GM12878 (cell line): ENCODE measurements around the gene TMEM128. TPM values are rescaled to one million over a fixed set of nuclear protein-coding genes. Genes with fewer than 3 reads are reported as not detected.

Source experiments
- ATAC-seq: fragments of 200-7000 bp; cut with Tn5 transposase; 3 replicates; pipeline ENCODE4 v1.9.1; 2020; ENCODE audit warnings: mild to moderate bottlenecking, moderate library complexity
- BruUV-seq: library from RNA; stranded (reverse); fragments of 400-500 nt; replicated peaks from 2 replicates; lab custom pipeline; 2021; lab: Mats Ljungman, UMichigan
- CTCF ChIA-PET: fragments of 300-600 bp; sonication (Branson Sonifier 250); formaldehyde crosslinking; extraction: SDS; loops from one replicate; lab custom pipeline; 2021; ENCODE audit warnings: inconsistent platforms; lab: Yijun Ruan, JAX
- POLR2A ChIA-PET: fragments of 350-600 bp; formaldehyde crosslinking; extraction: SDS; loops from one replicate; lab custom pipeline; 2021; ENCODE audit warnings: inconsistent platforms; lab: Charles Lee
- RAD21 ChIA-PET: fragments of 300-600 bp; sonication (Branson Sonifier 250); formaldehyde crosslinking; loops from one replicate; lab custom pipeline; 2023; ENCODE audit warnings: antibody characterized with exemption; ENCODE audit not compliant: unreplicated experiment; lab: Charles Lee
- SMC1A ChIA-PET: fragments of 300-600 bp; sonication (Branson Sonifier 250); formaldehyde crosslinking; loops from one replicate; lab custom pipeline; 2023; ENCODE audit not compliant: unreplicated experiment, uncharacterized antibody; lab: Charles Lee
- DNase-seq: peaks from one replicate; pipeline ENCODE4 v3.0.0-alpha.2; 2011; ENCODE audit warnings: low read depth, low spot score
- FAIRE-seq: peaks from 3 replicates; lab custom pipeline; 2011; peaks lifted over from hg19 to GRCh38; lab: Jason Lieb, UNC
- H2AFZ ChIP-seq: 2 replicates; pipeline ENCODE4 v1.6.0; 2011; ENCODE audit warnings: low read depth, low read length, control low read depth; ENCODE audit not compliant: control insufficient read depth
- H3K27ac ChIP-seq: 2 replicates; pipeline ENCODE4 v1.5.1; 2011; ENCODE audit warnings: control low read depth; ENCODE audit not compliant: control insufficient read depth, insufficient read depth
- H3K27me3 ChIP-seq, 2 experiments: replicated peaks in 1 of 2; 2 replicates each; pipeline versions ENCODE4 v1.6.0 to v1.6.1; 2011; ENCODE audit warnings: low read length in 1 of 2; ENCODE audit not compliant: control insufficient read depth in 2 of 2, insufficient read depth in 2 of 2
- H3K36me3 ChIP-seq, 2 experiments: 2 replicates each; pipeline ENCODE4 v1.5.1; 2011; ENCODE audit warnings: low read length in 1 of 2; ENCODE audit not compliant: control insufficient read depth in 2 of 2, insufficient read depth in 2 of 2
- H3K4me1 ChIP-seq: 2 replicates; pipeline ENCODE4 v1.6.1; 2011; ENCODE audit warnings: mild to moderate bottlenecking, low read length, moderate library complexity, mixed read lengths; ENCODE audit not compliant: control insufficient read depth, insufficient read depth
- H3K4me2 ChIP-seq: 2 replicates; pipeline ENCODE4 v1.6.0; 2011; ENCODE audit warnings: control low read depth; ENCODE audit not compliant: control insufficient read depth, insufficient read depth
- H3K4me3 ChIP-seq: fragments of 200-600 bp; sonication (generic); 2 replicates; pipeline ENCODE4 v1.5.1; 2016
- H3K79me2 ChIP-seq: 2 replicates; pipeline ENCODE4 v1.6.0; 2011; ENCODE audit warnings: low read length; ENCODE audit not compliant: control insufficient read depth, insufficient read depth
- H3K9ac ChIP-seq: 2 replicates; pipeline ENCODE4 v1.8.0; 2011; ENCODE audit warnings: low read length, control low read depth, mixed read lengths; ENCODE audit not compliant: control insufficient read depth, insufficient read depth
- H3K9me3 ChIP-seq: replicated peaks from 3 replicates; pipeline ENCODE4 v1.5.1; 2011; ENCODE audit warnings: mild to moderate bottlenecking, low read length; ENCODE audit not compliant: control insufficient read depth, insufficient read depth
- H4K20me1 ChIP-seq: 2 replicates; pipeline ENCODE4 v1.6.0; 2011; ENCODE audit not compliant: control insufficient read depth, insufficient read depth
- BCL11A ChIP-seq: IDR thresholded peaks from 2 replicates; pipeline ENCODE4 v1.6.1; 2011; ENCODE audit warnings: low read depth, low read length
- BRCA1 ChIP-seq: IDR thresholded peaks from 2 replicates; pipeline ENCODE4 v1.6.1; 2011; ENCODE audit warnings: low read depth, low read length, improper control_type of control experiment
- CREM ChIP-seq: IDR thresholded peaks from 2 replicates; pipeline ENCODE4 v1.6.1; 2014; ENCODE audit warnings: antibody characterized with exemption, low read depth
- EED ChIP-seq: sonication (generic); IDR thresholded peaks from 2 replicates; pipeline ENCODE4 v1.6.1; 2016; ENCODE audit warnings: antibody characterized with exemption, low read depth
- MEF2B ChIP-seq: fragments of 450-650 bp; IDR thresholded peaks from 2 replicates; pipeline ENCODE4 v1.6.1; 2018; ENCODE audit warnings: mild to moderate bottlenecking, moderate library complexity; ENCODE audit not compliant: partially characterized antibody, poor library complexity, severe bottlenecking
- NFXL1 ChIP-seq: fragments of 450-650 bp; IDR thresholded peaks from 2 replicates; pipeline ENCODE4 v1.6.1; 2017; ENCODE audit warnings: antibody characterized with exemption, mild to moderate bottlenecking, borderline replicate concordance
- NR2C2 ChIP-seq: IDR thresholded peaks from 2 replicates; pipeline ENCODE4 v1.6.1; 2011; ENCODE audit warnings: borderline replicate concordance, low read depth; ENCODE audit not compliant: control insufficient read depth, insufficient read length
- RAD21 ChIP-seq: IDR thresholded peaks from 2 replicates; pipeline ENCODE4 v1.6.1; 2011; ENCODE audit warnings: mild to moderate bottlenecking, low read depth, low read length, moderate library complexity; ENCODE audit not compliant: insufficient read depth
- RUNX3 ChIP-seq: IDR thresholded peaks from 2 replicates; pipeline ENCODE4 v1.6.1; 2012; ENCODE audit warnings: low read length, inconsistent platforms
- STAT1 ChIP-seq: fragments of 450-650 bp; conservative IDR thresholded peaks from 2 replicates; pipeline ENCODE4 v1.6.1; 2014; ENCODE audit warnings: antibody characterized with exemption, mild to moderate bottlenecking
- WRNIP1 ChIP-seq: IDR thresholded peaks from 2 replicates; pipeline ENCODE4 v1.6.1; 2011; ENCODE audit warnings: low read depth, low read length, improper control_type of control experiment, borderline replicate concordance
- ZZZ3 ChIP-seq: IDR thresholded peaks from 2 replicates; pipeline ENCODE4 v1.6.1; 2011; ENCODE audit warnings: low read depth; ENCODE audit not compliant: control insufficient read depth, insufficient read length
- WGBS: methylation state at CpG from one replicate; pipeline ENCODE4 v1.1.6; 2016; ENCODE audit warnings: low lambda C conversion rate; ENCODE audit not compliant: insufficient replicate concordance, insufficient coverage; ENCODE audit errors: missing lambda C conversion rate; 5-methylcytosine and 5-hydroxymethylcytosine counted together
- in situ Hi-C: fragments of 300-500 bp; cut with MboI; formaldehyde crosslinking; loops from 9 replicates; pipeline ENCODE4 v1.14.3; 2018; ENCODE audit warnings: mixed read lengths
- intact Hi-C: fragments of 100-400 bp; cut with micrococcal nuclease; formaldehyde crosslinking; loops from one replicate; pipeline ENCODE4 v1.14.2; 2022; ENCODE audit not compliant: unreplicated experiment
- polyA plus RNA-seq, 11 experiments: library from polyadenylated mRNA; depleted of rRNA in 4 of 11; unstranded in 6 of 11; stranded (reverse) in 5 of 11; fragments of >200 nt; fragmentation: Nextera tagmentation in 4 of 11; fragmentation: Illumina TruSeq in 1 of 11; extraction: Ambion mirVana in 4 of 11; extraction: Trizol in 1 of 11; gene quantifications; 1 replicate in 1 of 11; 2 replicates in 10 of 11; pipeline versions ENCODE4 v1.2.1 to v1.2.3, GENCODE V29; 2011 to 2016; ENCODE audit warnings: inconsistent platforms in 2 of 11, missing spikeins in 2 of 11, low read depth in 1 of 11
- total RNA-seq, 4 experiments: library from RNA; depleted of rRNA in 3 of 4; stranded (reverse); fragments of >200 nt in 3 of 4; fragmentation: Illumina TruSeq in 1 of 4; extraction: Trizol in 1 of 4; gene quantifications; 2 replicates each; pipeline versions ENCODE4 v1.2.1 to v1.2.3, GENCODE V29; 2013 to 2021
- TF ChIP-seq, protein P1 (sequence below): fragments of 450-650 bp; IDR thresholded peaks from 2 replicates; pipeline ENCODE4 v1.6.1; 2018; ENCODE audit warnings: borderline replicate concordance, mild to moderate bottlenecking; ENCODE audit not compliant: partially characterized antibody

Gene TMEM128
- total and polyA plus RNA-seq, 10 of the 15 experiments (the other 5 are each of a cell fraction or from before 2014, with no cell fraction given), result 9.3 to 44.2 (median 18.9) TPM

- BruUV-seq, result TSS peak; percentile 80
- DNase-seq (no peak), ATAC-seq (peak; percentile 14), FAIRE-seq (no peak)
- ChIA-PET SMC1A (interaction anchor here (0.6 to 1.6 kb wide), 3 partner anchors 12 to 89 kb away, joined by 3 to 4 read pairs (median 3); no protein-coding TSS in a partner anchor), CTCF (no interaction called here), POLR2A (interaction anchor here (0.6 to 1.3 kb wide), 2 partner anchors 8 to 89 kb away, joined by 3 to 4 read pairs; no protein-coding TSS in a partner anchor), RAD21 (no interaction called here)
- peak overlapping the region; percentile 78 for H3K4me2 ChIP-seq
- H3K36me3 ChIP-seq, result peaks cover 3 to 6% of the 10 kb centered on the region in 2 experiments; a peak in 3 of 4 replicates
- intact Hi-C loops (no loop called here), in situ Hi-C loops (no loop called here)
- H4K20me1 ChIP-seq, result no peaks in the 10 kb centered on the region
- peak overlapping the region; percentile 97 for H3K4me3 ChIP-seq
- H3K4me1 ChIP-seq, result peaks cover 7% of the 10 kb centered on the region
- H3K9me3 ChIP-seq, result no peaks in the 10 kb centered on the region
- peak overlapping the region; percentile 93 for H2AFZ ChIP-seq
- peak overlapping the region; percentile 84 for H3K27ac ChIP-seq
- no peaks in the 10 kb centered on the region for H3K27me3 ChIP-seq
- peaks cover 13% of the 10 kb centered on the region for H3K79me2 ChIP-seq
- H3K9ac ChIP-seq, result peak overlapping the region; percentile 94
- under 1% methylated on average over 12 of the region's 12 CpGs for WGBS
- no peak for TF ChIP-seq CREM
- no peak for TF ChIP-seq NFXL1
- no peak for TF ChIP-seq RAD21
Measured at GRCh38 chr4:4247696-4248028, 361 bp downstream of the TMEM128 start.

DNA sequence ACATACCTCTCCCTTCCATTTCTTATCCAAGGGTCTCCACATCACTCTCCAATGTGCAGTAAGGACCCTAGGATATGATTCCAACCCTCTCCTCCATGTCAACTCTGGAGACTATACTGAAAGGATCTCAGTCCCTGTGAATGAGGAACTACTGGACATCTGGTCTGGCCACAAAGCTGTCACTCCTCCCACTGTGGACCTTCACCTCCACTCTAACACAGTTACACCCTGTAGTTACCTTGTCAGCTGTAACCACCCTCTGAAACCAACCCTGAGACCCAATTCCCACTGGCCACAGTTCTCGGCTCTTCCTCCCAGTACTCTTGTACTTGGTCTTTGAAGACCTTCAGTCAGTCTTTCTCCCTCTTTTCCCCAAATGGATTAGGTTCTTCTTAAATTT, 2.9 kb downstream of the TMEM128 start:
- H4K20me1 ChIP-seq, result no peaks in the 10 kb centered on the region
- no peak overlapping the region for H3K4me2 ChIP-seq
- H3K9me3 ChIP-seq, result no peaks in the 10 kb centered on the region
- BruUV-seq, result no TSS peak
- POLR2A ChIA-PET, result no interaction called here
- DNase-seq, result no peak
- H3K36me3 ChIP-seq, result peaks cover 3 to 6% of the 10 kb centered on the region in 2 experiments; a peak in 3 of 4 replicates
- no peak for FAIRE-seq
- H3K27ac ChIP-seq, result no peak overlapping the region
- H3K79me2 ChIP-seq, result peaks cover 13% of the 10 kb centered on the region
- no peak overlapping the region for H3K9ac ChIP-seq
- no peak for ATAC-seq
- SMC1A ChIA-PET, result no interaction called here
- no peak overlapping the region for H3K4me3 ChIP-seq
- in situ Hi-C loops, result no loop called here
- TF ChIP-seq RUNX3, result no peak
- TF ChIP-seq EED, result no peak
- no peak for TF ChIP-seq ZZZ3
- TF ChIP-seq BRCA1, result no peak
- no peak for TF ChIP-seq STAT1
- TF ChIP-seq, protein P1, sequence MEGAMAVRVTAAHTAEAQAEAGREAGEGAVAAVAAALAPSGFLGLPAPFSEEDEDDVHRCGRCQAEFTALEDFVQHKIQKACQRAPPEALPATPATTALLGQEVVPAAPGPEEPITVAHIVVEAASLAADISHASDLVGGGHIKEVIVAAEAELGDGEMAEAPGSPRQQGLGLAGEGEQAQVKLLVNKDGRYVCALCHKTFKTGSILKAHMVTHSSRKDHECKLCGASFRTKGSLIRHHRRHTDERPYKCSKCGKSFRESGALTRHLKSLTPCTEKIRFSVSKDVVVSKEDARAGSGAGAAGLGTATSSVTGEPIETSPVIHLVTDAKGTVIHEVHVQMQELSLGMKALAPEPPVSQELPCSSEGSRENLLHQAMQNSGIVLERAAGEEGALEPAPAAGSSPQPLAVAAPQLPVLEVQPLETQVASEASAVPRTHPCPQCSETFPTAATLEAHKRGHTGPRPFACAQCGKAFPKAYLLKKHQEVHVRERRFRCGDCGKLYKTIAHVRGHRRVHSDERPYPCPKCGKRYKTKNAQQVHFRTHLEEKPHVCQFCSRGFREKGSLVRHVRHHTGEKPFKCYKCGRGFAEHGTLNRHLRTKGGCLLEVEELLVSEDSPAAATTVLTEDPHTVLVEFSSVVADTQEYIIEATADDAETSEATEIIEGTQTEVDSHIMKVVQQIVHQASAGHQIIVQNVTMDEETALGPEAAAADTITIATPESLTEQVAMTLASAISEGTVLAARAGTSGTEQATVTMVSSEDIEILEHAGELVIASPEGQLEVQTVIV, result no peak
- TF ChIP-seq MEF2B, result no peak
- no peak for TF ChIP-seq WRNIP1
- no peak for TF ChIP-seq BCL11A
- no peak for TF ChIP-seq NR2C2
- 100% methylated on average over 1 of the region's 1 CpG for WGBS
- H3K27me3 ChIP-seq, result no peaks in the 10 kb centered on the region
- intact Hi-C loops, result no loop called here
- CTCF ChIA-PET, result no interaction called here
- peaks cover 7% of the 10 kb centered on the region for H3K4me1 ChIP-seq
- no peak overlapping the region for H2AFZ ChIP-seq
- RAD21 ChIA-PET, result no interaction called here
